ENCODE data around the gene ZFYVE21. TPM values are rescaled to one million over a fixed set of nuclear protein-coding genes. Genes with fewer than 3 reads are reported as not detected.
A peak's percentile ranks its signal among the peaks of the same experiment; 100 is the strongest.

Gene ZFYVE21
- total RNA-seq, 2 experiments from 2014 or later, result 18.0 to 22.5 TPM

- CTCF ChIA-PET (ENCODE audit: unreplicated experiment), result no interaction called here
- intact Hi-C loops (cut with micrococcal nuclease; ENCODE audit: unreplicated experiment), result loop anchor here (2.0 kb wide), 1 partner anchor 35 kb away; the partner anchor contains the start of genes XRCC3 and ZFYVE21
- H3K4me3 ChIP-seq (ENCODE audit: low read depth, low read length, poor library complexity, severe bottlenecking), result no peak overlapping the region
- H3K9me2 ChIP-seq (ENCODE audit: insufficient read depth, low read length), result no peaks in the 10 kb centered on the region
- POLR2A ChIA-PET, result no interaction called here
- no peaks in the 10 kb centered on the region for H3K9me3 ChIP-seq (ENCODE audit: low read length)
- H3K36me3 ChIP-seq (ENCODE audit: insufficient read depth, low read length), result no peaks in the 10 kb centered on the region
- H3K4me2 ChIP-seq (ENCODE audit: low read length), result no peak overlapping the region
- peaks cover 33% of the 10 kb centered on the region for H3K4me1 ChIP-seq (ENCODE audit: insufficient read depth, low read length, poor library complexity, severe bottlenecking)
- peak; percentile 27 for DNase-seq (ENCODE audit: low spot score)
- TF ChIP-seq CTCF (conservative IDR thresholded peaks at IDR 0.05; ENCODE audit: low read length) (peak; percentile 65), EZH2phosphoT487 (IDR thresholded peaks at IDR 0.05; ENCODE audit: borderline replicate concordance, low read depth, low read length) (no peak)
- no peak overlapping the region for H3K27ac ChIP-seq (ENCODE audit: low read depth, low read length, poor library complexity, severe bottlenecking)
- H4K20me1 ChIP-seq (ENCODE audit: insufficient read depth, low read length), result no peaks in the 10 kb centered on the region
- no peak overlapping the region for H2AFZ ChIP-seq (ENCODE audit: low read length)
- no TSS peak for BruUV-seq (replicated peaks)
- no peaks in the 10 kb centered on the region for H3K79me2 ChIP-seq (ENCODE audit: insufficient read depth, low read depth, low read length)
These were observed 34.2 kb downstream of the ZFYVE21 start for GRCh38 chr14:103749860-103750259.

- POLR2A ChIA-PET, result interaction anchor here (0.6 kb wide), 1 partner anchor 26 kb away, joined by 3 read pairs; no protein-coding TSS in a partner anchor
- no peaks in the 10 kb centered on the region for H4K20me1 ChIP-seq (ENCODE audit: insufficient read depth, low read length)
- no peak overlapping the region for H3K4me3 ChIP-seq (ENCODE audit: low read depth, low read length, poor library complexity, severe bottlenecking)
- no peak overlapping the region for H3K4me2 ChIP-seq (ENCODE audit: low read length)
- no peaks in the 10 kb centered on the region for H3K9me3 ChIP-seq (ENCODE audit: low read length)
- TF ChIP-seq CTCF (conservative IDR thresholded peaks at IDR 0.05; ENCODE audit: low read length), result no peak
- TF ChIP-seq EZH2phosphoT487 (IDR thresholded peaks at IDR 0.05; ENCODE audit: borderline replicate concordance, low read depth, low read length), result no peak
- CTCF ChIA-PET (ENCODE audit: unreplicated experiment), result no interaction called here
- DNase-seq (ENCODE audit: low spot score), result no peak
- peaks cover 10% of the 10 kb centered on the region for H3K4me1 ChIP-seq (ENCODE audit: insufficient read depth, low read length, poor library complexity, severe bottlenecking)
- no TSS peak for BruUV-seq (replicated peaks)
- no peak overlapping the region for H2AFZ ChIP-seq (ENCODE audit: low read length)
- no peaks in the 10 kb centered on the region for H3K79me2 ChIP-seq (ENCODE audit: insufficient read depth, low read depth, low read length)
- H3K9me2 ChIP-seq (ENCODE audit: insufficient read depth, low read length), result no peaks in the 10 kb centered on the region
- H3K27ac ChIP-seq (ENCODE audit: low read depth, low read length, poor library complexity, severe bottlenecking), result no peak overlapping the region
- no peaks in the 10 kb centered on the region for H3K36me3 ChIP-seq (ENCODE audit: insufficient read depth, low read length)
- intact Hi-C loops (cut with micrococcal nuclease; ENCODE audit: unreplicated experiment), result no loop called here
These were observed 38.2 kb downstream of the ZFYVE21 start for GRCh38 chr14:103753774-103754173.

- no TSS peak for BruUV-seq (replicated peaks)
- no peak for DNase-seq (ENCODE audit: low spot score)
- H2AFZ ChIP-seq (ENCODE audit: low read length), result no peak overlapping the region
- CTCF ChIA-PET (ENCODE audit: unreplicated experiment), result no interaction called here
- H3K36me3 ChIP-seq (ENCODE audit: insufficient read depth, low read length), result no peaks in the 10 kb centered on the region
- H3K4me2 ChIP-seq (ENCODE audit: low read length), result no peak overlapping the region
- no peaks in the 10 kb centered on the region for H3K4me1 ChIP-seq (ENCODE audit: insufficient read depth, low read length, poor library complexity, severe bottlenecking)
- POLR2A ChIA-PET, result no interaction called here
- H3K9me3 ChIP-seq (ENCODE audit: low read length), result no peaks in the 10 kb centered on the region
- intact Hi-C loops (cut with micrococcal nuclease; ENCODE audit: unreplicated experiment), result no loop called here
- no peaks in the 10 kb centered on the region for H4K20me1 ChIP-seq (ENCODE audit: insufficient read depth, low read length)
- TF ChIP-seq CTCF (conservative IDR thresholded peaks at IDR 0.05; ENCODE audit: low read length) (no peak), EZH2phosphoT487 (IDR thresholded peaks at IDR 0.05; ENCODE audit: borderline replicate concordance, low read depth, low read length) (no peak)
- H3K27ac ChIP-seq (ENCODE audit: low read depth, low read length, poor library complexity, severe bottlenecking), result no peak overlapping the region
- no peak overlapping the region for H3K4me3 ChIP-seq (ENCODE audit: low read depth, low read length, poor library complexity, severe bottlenecking)
- H3K9me2 ChIP-seq (ENCODE audit: insufficient read depth, low read length), result no peaks in the 10 kb centered on the region
- no peaks in the 10 kb centered on the region for H3K79me2 ChIP-seq (ENCODE audit: insufficient read depth, low read depth, low read length)
These were observed 39.5 kb downstream of the ZFYVE21 start for GRCh38 chr14:103755060-103755459.
